HepG2 (cell line): ENCODE results near the gene CARTPT. TPM values are rescaled to one million over a fixed set of nuclear protein-coding genes. Genes with fewer than 3 reads are reported as not detected.
A peak's percentile ranks its signal among the peaks of the same experiment; 100 is the strongest.

Experiments used
- ATAC-seq: fragments of 200-7000 bp; cut with Tn5 transposase; 3 replicates; pipeline ENCODE4 v1.9.1; 2020; ENCODE audit warnings: mild to moderate bottlenecking, moderate library complexity
- BruUV-seq: library from RNA; stranded (reverse); fragments of 400-500 nt; replicated peaks from 2 replicates; lab custom pipeline; 2021; lab: Mats Ljungman, UMichigan
- CTCF ChIA-PET: fragments of 300-600 bp; formaldehyde crosslinking; extraction: SDS; loops from one replicate; lab custom pipeline; 2021; ENCODE audit warnings: low total read pairs, inconsistent platforms, low intra/inter-chr PET ratio; lab: Yijun Ruan, JAX
- POLR2A ChIA-PET: fragments of 350-600 bp; sonication (Branson Sonifier 250); formaldehyde crosslinking; loops from one replicate; lab custom pipeline; 2020; ENCODE audit warnings: antibody characterized with exemption, inconsistent platforms; lab: Yijun Ruan, JAX
- DNase-seq: peaks from one replicate; pipeline ENCODE4 v3.0.0-alpha.2; 2015; ENCODE audit warnings: low spot score
- FAIRE-seq: peaks from 3 replicates; lab custom pipeline; 2011; peaks lifted over from hg19 to GRCh38; lab: Jason Lieb, UNC
- H2AFZ ChIP-seq: one replicate; pipeline ENCODE4 v1.6.1; 2011; ENCODE audit warnings: low read length, inconsistent platforms
- H3K27ac ChIP-seq: fragments of 300-600 bp; 3 replicates; pipeline ENCODE4 v1.8.0; 2011; ENCODE audit warnings: mixed run types, mild to moderate bottlenecking, mixed read lengths, low read length, inconsistent platforms; ENCODE audit not compliant: insufficient read depth; ENCODE audit errors: extremely low read length
- H3K27me3 ChIP-seq, 2 experiments: fragments of 200-600 bp in 1 of 2; 2 replicates in 1 of 2; 3 replicates in 1 of 2; pipeline versions ENCODE4 v1.6.0 to v1.8.0; 2011; ENCODE audit warnings: low read length in 2 of 2, mild to moderate bottlenecking in 2 of 2, moderate library complexity in 2 of 2, inconsistent platforms in 1 of 2; ENCODE audit not compliant: insufficient read depth in 2 of 2, control insufficient read depth in 1 of 2
- H3K36me3 ChIP-seq, 2 experiments: fragments of 200-600 bp in 1 of 2; replicated peaks in 1 of 2; 2 replicates in 1 of 2; 3 replicates in 1 of 2; pipeline versions ENCODE4 v1.5.1 to v1.8.0; 2011; ENCODE audit warnings: low read length in 2 of 2, inconsistent platforms in 1 of 2; ENCODE audit not compliant: insufficient read depth in 2 of 2, control insufficient read depth in 1 of 2
- H3K4me1 ChIP-seq: 2 replicates; pipeline ENCODE4 v1.5.1; 2012; ENCODE audit warnings: low read length, inconsistent platforms; ENCODE audit not compliant: insufficient read depth
- H3K4me2 ChIP-seq: 2 replicates; pipeline ENCODE4 v1.6.0; 2011; ENCODE audit warnings: low read depth, low read length, inconsistent platforms
- H3K4me3 ChIP-seq, 3 experiments: fragments of 200-600 bp in 1 of 3; sonication (generic), shearing (Covaris generic) in 1 of 3; replicated peaks in 1 of 3; 2 replicates each; pipeline ENCODE4 v1.5.1; 2011 to 2016; ENCODE audit warnings: low read length in 3 of 3, inconsistent platforms in 2 of 3, low read depth in 2 of 3, mild to moderate bottlenecking in 2 of 3, control low read depth in 1 of 3, mixed read lengths in 1 of 3; ENCODE audit not compliant: insufficient read depth in 1 of 3
- H3K79me2 ChIP-seq: one replicate; pipeline ENCODE4 v1.6.1; 2011; ENCODE audit warnings: low read length, inconsistent platforms; ENCODE audit not compliant: insufficient read depth
- H3K9ac ChIP-seq: 2 replicates; pipeline ENCODE4 v1.6.0; 2011; ENCODE audit warnings: mild to moderate bottlenecking, low read depth, low read length, inconsistent platforms; ENCODE audit not compliant: insufficient read depth
- H3K9me3 ChIP-seq: 2 replicates; pipeline ENCODE4 v1.5.1; 2012; ENCODE audit warnings: mild to moderate bottlenecking, low read length
- H4K20me1 ChIP-seq: 2 replicates; pipeline ENCODE4 v1.6.0; 2011; ENCODE audit warnings: inconsistent platforms, mild to moderate bottlenecking, low read length, moderate library complexity; ENCODE audit not compliant: insufficient read depth
- BRD4 ChIP-seq: sonication (generic); formaldehyde crosslinking; IDR thresholded peaks from 2 replicates; pipeline ENCODE4 v1.4.0; 2020; ENCODE audit warnings: missing genetic modification reagents
- CBX1 ChIP-seq: IDR thresholded peaks from one replicate; pipeline ENCODE4 v1.6.1; 2016; ENCODE audit warnings: antibody characterized with exemption, low read depth
- CCAR2 ChIP-seq: fragments of 200-400 bp; formaldehyde crosslinking; optimal IDR thresholded peaks from 2 replicates; pipeline ENCODE3; 2018; ENCODE audit warnings: low read depth, mild to moderate bottlenecking, low read length, moderate library complexity
- IRF9 ChIP-seq: sonication (generic); formaldehyde crosslinking; IDR thresholded peaks from 2 replicates; pipeline ENCODE4 v1.8.0; 2022; ENCODE audit warnings: missing genetic modification reagents, mild to moderate bottlenecking, borderline replicate concordance
- ISX ChIP-seq: sonication (generic); formaldehyde crosslinking; conservative IDR thresholded peaks from 2 replicates; pipeline ENCODE4 v1.5.0; 2020; ENCODE audit warnings: missing genetic modification reagents
- MAFF ChIP-seq: IDR thresholded peaks from 2 replicates; pipeline ENCODE4 v1.6.1; 2011; ENCODE audit warnings: low read depth, low read length, improper control_type of control experiment
- MAFK ChIP-seq, 2 experiments: IDR thresholded peaks in 1 of 2; conservative IDR thresholded peaks in 1 of 2; 2 replicates each; pipeline ENCODE4 v1.6.1; 2011; ENCODE audit warnings: improper control_type of control experiment in 2 of 2, low read length in 2 of 2
- MED8 ChIP-seq: sonication (generic); formaldehyde crosslinking; IDR thresholded peaks from 2 replicates; pipeline ENCODE4 v1.8.1; 2023; ENCODE audit warnings: mild to moderate bottlenecking, missing genetic modification reagents; ENCODE audit not compliant: insufficient replicate concordance
- NFE2 ChIP-seq: sonication (generic); formaldehyde crosslinking; IDR thresholded peaks from 2 replicates; pipeline ENCODE4 v1.4.0; 2020; ENCODE audit warnings: missing genetic modification reagents
- NR2C2 ChIP-seq: sonication (generic); formaldehyde crosslinking; IDR thresholded peaks from 2 replicates; pipeline ENCODE4 v1.4.0; 2020; ENCODE audit warnings: missing genetic modification reagents, mild to moderate bottlenecking, moderate library complexity, borderline replicate concordance
- PCBP1 ChIP-seq: fragments of 200-400 bp; formaldehyde crosslinking; IDR thresholded peaks from 2 replicates; pipeline ENCODE4 v1.6.1; 2017; ENCODE audit warnings: mild to moderate bottlenecking, low read depth, low read length, borderline replicate concordance
- SALL1 ChIP-seq: sonication (generic); formaldehyde crosslinking; IDR thresholded peaks from 2 replicates; pipeline ENCODE4 v1.8.0; 2022; ENCODE audit warnings: mild to moderate bottlenecking, missing genetic modification reagents
- SRY ChIP-seq: sonication (generic); formaldehyde crosslinking; IDR thresholded peaks from 2 replicates; pipeline ENCODE4 v1.8.0; 2022; ENCODE audit warnings: mild to moderate bottlenecking, missing genetic modification reagents
- SUZ12 ChIP-seq: fragments of 150-350 bp; IDR thresholded peaks from 2 replicates; pipeline ENCODE4 v1.6.1; 2014; ENCODE audit warnings: low read depth, low read length
- TFDP2 ChIP-seq: sonication (generic); formaldehyde crosslinking; IDR thresholded peaks from 2 replicates; pipeline ENCODE4 v1.4.0; 2020; ENCODE audit warnings: missing genetic modification reagents
- TIGD3 ChIP-seq: sonication (generic); formaldehyde crosslinking; IDR thresholded peaks from 2 replicates; pipeline ENCODE4 v1.5.1; 2020; ENCODE audit warnings: mild to moderate bottlenecking, missing genetic modification reagents, borderline replicate concordance
- ZBTB43 ChIP-seq: sonication (generic); formaldehyde crosslinking; conservative IDR thresholded peaks from 2 replicates; pipeline ENCODE4 v1.4.0; 2020; ENCODE audit warnings: missing genetic modification reagents
- ZNF569 ChIP-seq: sonication (generic); formaldehyde crosslinking; IDR thresholded peaks from 2 replicates; pipeline ENCODE4 v1.5.0; 2020; ENCODE audit warnings: mild to moderate bottlenecking, missing genetic modification reagents, moderate library complexity, borderline replicate concordance
- ZNF724P ChIP-seq: sonication (generic); formaldehyde crosslinking; IDR thresholded peaks from 2 replicates; pipeline ENCODE4 v1.8.0; 2022; ENCODE audit warnings: missing genetic modification reagents, borderline replicate concordance
- WGBS: methylation state at CpG from one replicate; pipeline ENCODE4 v1.1.6; 2017; ENCODE audit warnings: low lambda C conversion rate; 5-methylcytosine and 5-hydroxymethylcytosine counted together
- in situ Hi-C: cut with HindIII; loops from 2 replicates; pipeline ENCODE4 v1.10.0; 2017; ENCODE audit warnings: low pct_unique_long_range_greater_than_20kb; ENCODE audit not compliant: extremely low pct_ligation_motif_present
- intact Hi-C: fragments of 100-400 bp; cut with micrococcal nuclease; formaldehyde crosslinking; loops from one replicate; pipeline ENCODE4 v1.10.0; 2022; ENCODE audit not compliant: unreplicated experiment
- polyA plus RNA-seq, 8 experiments: library from polyadenylated mRNA; depleted of rRNA in 3 of 8; stranded (reverse) in 7 of 8; unstranded in 1 of 8; fragments of >200 nt; fragmentation: Illumina TruSeq in 4 of 8; extraction: Trizol in 4 of 8; gene quantifications; 2 replicates each; pipeline versions ENCODE4 v1.2.1 to v1.2.3, GENCODE V29; 2011 to 2016; ENCODE audit warnings: low read depth in 4 of 8, missing spikeins in 1 of 8, mixed read lengths in 1 of 8; ENCODE audit not compliant: insufficient read depth in 1 of 8
- total RNA-seq, 5 experiments: library from RNA; depleted of rRNA; stranded (reverse); fragments of >200 nt; fragmentation: Illumina TruSeq; extraction: Trizol; gene quantifications; 2 replicates each; pipeline ENCODE4 v1.2.3, GENCODE V29; 2016; ENCODE audit warnings: low read depth in 1 of 5

The CARTPT gene
- total and polyA plus RNA-seq, 2 of the 13 experiments (the other 11 are each of a cell fraction or from before 2014, with no cell fraction given): not detected

GRCh38 chr5:71719063-71719964 is at the start of gene CARTPT (continued):
- TF ChIP-seq CCAR2: no peak
- TF ChIP-seq MED8: no peak
- TF ChIP-seq ZNF569 (CRISPR knock-in tag): no peak
- TF ChIP-seq ISX (CRISPR knock-in tag): no peak
- no peak for TF ChIP-seq IRF9 (CRISPR knock-in tag)
- no peak for TF ChIP-seq ZNF724P (CRISPR knock-in tag)
- peak; percentile 49; the same call in 1 of the 2 replicates for TF ChIP-seq SALL1
- TF ChIP-seq TFDP2 (CRISPR knock-in tag): no peak
- 0 out of 2 replicates have a peak, but pooled peaks have one; percentile 41 for TF ChIP-seq SRY (CRISPR knock-in tag)

- DNase-seq: no peak
- Histone ChIP-seq H2AFZ (no peak overlapping the region), H3K36me3 (no peaks in the 10 kb centered on the region), H3K27me3 (no peaks in the 10 kb centered on the region; a peak in 1 of 5 replicates), H3K4me3 (no peak overlapping the region), H4K20me1 (no peaks in the 10 kb centered on the region), H3K9me3 (no peaks in the 10 kb centered on the region), H3K27ac (no peak overlapping the region), H3K79me2 (no peaks in the 10 kb centered on the region), H3K4me1 (no peaks in the 10 kb centered on the region), H3K4me2 (no peak overlapping the region), H3K9ac (no peak overlapping the region)
- in situ Hi-C loops: no loop called here
- WGBS: 77% methylated on average over 1 of the region's 1 CpG
- POLR2A ChIA-PET: no interaction called here
- CTCF ChIA-PET: no interaction called here
- no peak for ATAC-seq
- intact Hi-C loops: no loop called here
- no peak for FAIRE-seq
- no TSS peak for BruUV-seq
- no peak for TF ChIP-seq CBX1
- TF ChIP-seq SUZ12: no peak
- TF ChIP-seq ZBTB43 (CRISPR knock-in tag): no peak
- TF ChIP-seq PCBP1: no peak
- peak; percentile 44 to 51; a peak in 2 of 4 replicates for TF ChIP-seq MAFK (conservative IDR thresholded peaks at IDR 0.05 in 1 of 2, IDR thresholded peaks at IDR 0.05 in 1 of 2; ENCODE audit: low read length in 2 of 2)
- no peak for TF ChIP-seq BRD4
- TF ChIP-seq TIGD3 (CRISPR knock-in tag): no peak
- peak; percentile 35; the same call in 1 of the 2 replicates for TF ChIP-seq MAFF
- no peak for TF ChIP-seq NR2C2
- TF ChIP-seq NFE2 (CRISPR knock-in tag): no peak
Measured at GRCh38 chr5:71677977-71678376, 41.1 kb upstream of the CARTPT start.
